Stimulated activated CD4-positive, alpha-beta T cell treated with anti-CD3 and anti-CD28 coated beads, TNF-alpha, amount 100 ng/mL, for 1 hour (primary cell): ENCODE data around the gene CELA2A.
"Not testable (repeated sequence)": the region's sequence is repeated elsewhere in the genome, so short reads cannot be mapped to it uniquely, and the experiment has no call there.

Experiments
- DNase-seq, 3 donors: peaks; one replicate each; pipeline ENCODE4 v3.0.0-alpha.2; 2020; ENCODE audit warnings: low read depth in 3 of 3, low spot score in 1 of 3

CELA2A gene

GRCh38 chr1:15492596-15492995 lies 36.1 kb downstream of the CELA2A start:
- DNase-seq = no peak

GRCh38 chr1:15493869-15494390 lies 37.4 kb downstream of the CELA2A start:
- no peak for DNase-seq

- no peak for DNase-seq
These were observed 43.9 kb downstream of the CELA2A start for GRCh38 chr1:15500184-15501178.

DNA sequence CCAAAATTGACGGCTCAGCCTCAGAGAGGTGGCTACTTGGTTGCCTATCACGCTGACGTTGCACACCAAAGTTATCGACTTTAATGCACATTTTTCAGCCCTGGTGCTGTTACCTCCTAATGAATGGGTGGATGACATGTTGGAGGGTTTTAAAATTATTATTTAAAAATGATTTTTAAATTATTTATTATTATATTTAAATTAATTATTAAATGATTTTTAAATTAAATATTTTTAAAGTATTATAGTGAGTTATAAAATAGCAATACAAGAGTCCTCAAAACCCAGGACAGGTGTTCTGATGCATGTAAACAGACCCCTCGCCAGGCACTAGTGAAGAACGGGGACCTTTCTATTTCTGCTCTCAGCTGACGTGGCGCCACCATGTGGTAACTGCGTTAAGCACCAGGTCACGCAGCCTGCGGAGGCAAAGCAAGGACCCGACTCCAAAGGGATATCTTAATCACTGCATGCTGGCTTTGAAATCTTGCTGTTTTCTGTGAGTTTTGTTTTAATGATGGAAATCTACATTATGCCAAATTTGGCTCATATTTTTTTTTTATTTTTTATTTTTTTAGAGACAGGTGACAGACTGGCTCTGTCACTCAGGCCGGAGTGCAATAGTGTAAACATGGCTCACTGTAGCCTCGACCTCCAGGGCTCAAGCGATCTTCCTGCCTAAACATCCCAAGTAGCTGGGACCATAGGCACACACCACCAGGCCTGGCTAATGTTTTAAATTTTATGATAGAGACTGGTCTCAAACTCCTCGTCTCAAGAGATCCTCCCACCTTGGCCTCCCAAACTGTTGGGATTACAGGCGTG lies 44.9 kb downstream of the CELA2A start:
- DNase-seq = peak in 1 of 3 donors; percentile 22

DNA sequence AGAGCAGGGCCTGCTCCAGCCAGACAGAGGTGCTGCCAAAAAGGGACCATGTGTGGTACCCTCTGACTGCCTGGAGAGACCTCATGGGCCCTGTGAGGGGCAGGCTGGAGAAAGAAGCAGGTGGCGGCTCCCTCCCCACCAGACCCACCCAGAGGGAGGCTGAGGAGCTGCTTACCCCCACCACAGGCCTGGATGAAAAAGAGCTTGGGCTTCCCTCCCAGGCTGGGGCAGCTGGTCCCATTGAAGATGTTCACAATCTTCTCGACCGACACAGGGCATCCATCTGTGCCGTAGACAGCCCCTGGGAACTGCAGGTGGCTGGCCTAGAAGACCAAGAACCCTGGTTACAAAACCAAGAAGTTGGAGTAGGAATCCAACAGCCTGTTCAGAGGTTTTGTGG lies 47.9 kb downstream of the CELA2A start:
- no peak for DNase-seq

- no peak for DNase-seq
These were observed 50.3 kb downstream of the CELA2A start for GRCh38 chr1:15506831-15507230.

- DNase-seq = no peak
These were observed 50.7 kb downstream of the CELA2A start for GRCh38 chr1:15507278-15507677.

DNA sequence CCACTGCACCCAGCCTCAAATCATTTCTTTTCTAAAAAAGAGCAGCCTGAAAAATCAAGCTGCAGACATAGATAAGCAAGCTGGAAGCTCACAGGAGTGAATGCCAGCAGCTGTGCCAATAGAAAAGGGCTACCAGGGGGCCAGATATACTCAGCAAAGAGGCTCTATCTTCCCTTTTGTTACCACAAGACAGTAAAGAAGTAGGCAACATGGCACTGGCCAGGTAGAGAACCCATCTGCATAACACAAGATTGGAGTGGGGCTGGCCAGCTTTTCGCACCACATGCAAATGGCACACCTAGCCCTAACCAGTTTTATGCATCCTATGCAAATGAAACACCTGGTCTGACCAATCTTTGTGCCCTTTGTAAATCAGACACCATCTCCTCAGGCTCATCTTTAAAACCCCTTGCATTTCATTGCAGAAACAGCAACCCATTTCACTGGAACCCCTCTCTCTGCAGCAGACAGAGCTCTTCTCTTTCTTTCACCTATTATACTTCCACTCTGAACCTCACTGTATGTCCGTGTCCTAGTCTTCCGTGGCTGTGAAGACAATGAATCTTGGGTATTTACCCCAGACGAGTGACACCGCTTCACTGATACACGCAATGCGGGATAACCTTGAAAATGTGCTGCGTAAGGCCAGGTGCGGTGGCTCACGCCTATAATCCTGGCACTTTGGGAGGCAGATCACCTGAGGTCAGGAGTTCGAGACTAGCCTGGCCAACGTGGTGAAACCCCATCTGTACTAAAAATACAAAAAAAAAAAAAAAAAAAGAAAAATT lies 52.4 kb downstream of the CELA2A start:
- DNase-seq = no peak

DNA sequence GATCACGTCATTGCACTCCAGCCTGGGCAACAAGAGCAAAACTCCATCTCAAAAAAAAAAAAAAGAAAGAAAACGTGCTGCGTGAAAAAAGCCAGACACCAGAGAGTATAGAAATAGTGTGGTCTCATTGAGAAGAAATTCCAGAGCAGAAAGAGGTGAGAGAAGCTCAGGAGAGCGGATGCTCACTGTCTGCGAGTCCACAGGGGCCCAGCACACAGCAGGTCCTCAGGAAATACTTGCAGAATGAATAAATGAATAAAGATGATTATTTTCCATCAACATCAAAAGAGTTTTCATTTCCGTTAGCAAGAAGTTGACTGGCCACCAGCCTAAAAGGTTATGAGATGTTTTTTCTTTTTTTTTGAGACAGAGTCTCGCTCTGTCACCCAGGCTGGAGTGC lies 53.1 kb downstream of the CELA2A start:
- DNase-seq = no peak

DNA sequence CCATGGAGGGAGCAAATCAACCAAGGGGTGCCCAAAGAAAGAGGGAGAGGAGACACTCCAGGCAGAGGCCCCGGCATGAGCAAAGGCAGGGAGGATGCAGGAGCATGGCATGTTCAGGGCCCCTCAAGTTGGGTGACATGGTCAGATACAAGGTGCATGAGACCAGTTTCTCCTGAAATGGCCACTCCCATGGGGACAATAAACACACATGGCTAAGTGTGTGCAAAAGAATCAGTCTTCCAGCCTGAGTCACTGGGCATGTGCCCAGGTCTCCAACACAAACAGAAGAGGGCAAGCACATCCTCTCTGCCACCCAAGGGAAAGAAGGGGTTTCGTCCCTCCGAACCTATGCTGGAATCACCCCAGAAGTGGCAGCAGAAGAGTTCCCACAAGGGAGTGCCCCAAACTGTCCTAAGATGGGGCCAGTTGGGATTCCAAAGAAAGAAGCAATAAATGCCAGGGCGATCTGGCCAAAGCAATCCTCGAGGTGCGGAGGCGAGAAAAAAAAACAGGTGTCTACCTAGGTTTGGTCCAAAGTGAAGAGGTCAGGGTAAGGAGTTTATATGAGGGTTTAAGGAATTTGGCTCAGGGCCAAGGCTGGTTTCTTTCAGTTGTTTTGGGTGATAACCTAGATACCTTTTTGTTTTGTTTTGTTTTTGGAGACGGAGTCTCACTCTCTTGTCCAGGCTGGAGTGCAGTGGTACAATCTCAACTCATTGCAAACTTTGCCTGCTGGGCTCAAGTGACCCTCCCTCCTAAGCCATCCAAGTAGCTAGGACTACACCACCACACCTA lies 54.3 kb downstream of the CELA2A start:
- DNase-seq = no peak

DNA sequence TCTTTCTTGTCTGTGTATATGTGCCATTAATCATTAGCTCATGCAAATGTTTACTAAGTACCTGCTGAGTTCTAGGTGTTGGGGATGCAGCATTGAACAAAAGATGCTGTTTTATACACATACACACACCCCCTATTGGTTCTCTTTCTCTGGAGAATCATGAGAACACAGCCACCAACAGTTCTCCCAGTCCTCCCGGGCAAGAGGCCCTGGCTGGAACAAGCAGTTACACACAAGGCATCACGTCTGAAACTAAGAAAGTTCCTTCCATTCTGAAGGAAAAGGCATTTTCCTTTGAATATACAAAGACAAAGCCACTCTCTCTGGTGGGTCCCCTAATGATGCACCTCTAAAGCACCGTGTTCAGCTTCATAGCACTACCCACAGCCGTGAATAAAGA lies 56.7 kb downstream of the CELA2A start:
- no peak for DNase-seq

DNA sequence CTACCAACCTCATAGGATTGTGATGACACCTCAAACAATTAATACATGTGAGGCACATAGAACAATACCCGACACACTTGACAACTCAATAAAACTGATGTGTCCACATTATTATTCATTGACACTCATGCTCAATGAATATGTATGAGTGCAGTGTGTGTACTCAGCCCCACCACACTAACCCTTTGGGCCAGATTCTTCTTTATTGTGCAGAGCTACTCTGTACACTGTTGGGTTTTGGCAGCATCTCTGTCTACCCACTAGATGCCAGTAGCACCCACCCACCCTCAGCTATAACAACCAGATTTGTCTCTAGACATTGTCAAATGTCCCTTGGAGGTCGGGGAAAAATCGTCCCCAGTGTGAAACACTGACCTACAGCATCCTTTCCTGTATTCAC lies 57.4 kb downstream of the CELA2A start:
- DNase-seq = no peak

DNA sequence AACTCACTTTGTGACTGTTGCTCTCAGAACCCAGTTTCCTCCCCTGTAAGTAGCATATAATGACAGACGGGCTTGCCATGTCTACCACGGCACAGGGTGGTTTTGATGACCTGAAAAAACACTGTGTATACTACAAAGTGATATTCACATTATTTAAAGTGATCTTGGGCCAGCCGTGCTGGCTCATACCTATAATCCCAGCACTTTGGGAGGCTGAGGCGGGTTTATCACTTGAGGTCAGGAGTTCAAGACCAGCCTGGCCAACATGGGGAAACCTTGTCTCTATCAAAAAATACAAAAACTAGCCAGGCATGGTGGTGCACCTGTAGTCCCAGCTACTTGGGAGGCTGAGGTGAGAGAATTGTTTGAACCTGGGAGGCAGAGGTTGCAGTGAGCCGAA lies 58.0 kb downstream of the CELA2A start:
- not testable (repeated sequence) for DNase-seq

DNA sequence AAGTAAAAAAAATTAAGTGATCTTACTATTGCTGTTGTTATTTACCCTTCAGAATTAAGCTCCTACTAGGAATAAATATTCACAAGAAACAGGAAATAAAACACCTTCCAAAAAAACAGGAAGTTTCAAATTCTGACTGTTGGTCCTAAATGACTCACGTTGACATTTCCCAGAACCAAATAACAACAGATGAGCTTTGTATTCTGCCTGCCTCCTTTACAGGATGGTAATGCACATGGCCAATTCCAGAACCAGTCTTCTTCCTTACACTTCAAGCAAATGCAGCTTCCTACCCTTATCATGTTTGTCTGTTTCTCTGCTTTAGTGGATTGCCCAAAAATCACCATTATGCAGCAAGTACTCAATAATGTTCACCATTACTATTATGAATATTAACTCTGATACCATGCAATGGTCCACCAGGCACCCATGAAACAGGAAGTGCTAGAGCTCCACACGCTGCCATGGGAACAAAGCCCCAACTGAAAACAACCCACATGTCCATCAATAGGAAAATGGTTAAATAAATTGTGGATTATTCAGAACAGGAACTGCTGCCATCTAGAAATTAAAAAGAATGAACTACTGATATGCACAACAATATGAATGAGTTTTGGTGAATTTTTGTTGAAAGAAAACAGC lies 58.6 kb downstream of the CELA2A start:
- DNase-seq = no peak

- DNase-seq = no peak
These were observed 63.1 kb downstream of the CELA2A start for GRCh38 chr1:15519625-15520024.

- not testable (repeated sequence) for DNase-seq
These were observed 64.8 kb downstream of the CELA2A start for GRCh38 chr1:15521206-15521906.
